Activated CD8-positive, alpha-beta T cell treated with anti-CD3 and anti-CD28 coated beads for 36 hours (primary cell): ENCODE data around the gene L3MBTL4. TPM values are rescaled to one million over a fixed set of nuclear protein-coding genes. Genes with fewer than 3 reads are reported as not detected.
"Not testable (repeated sequence)": the region's sequence is repeated elsewhere in the genome, so short reads cannot be mapped to it uniquely, and the experiment has no call there.

Source experiments
- ATAC-seq: fragments of 200-7000 bp; cut with Tn5 transposase; one replicate; pipeline ENCODE4 v1.10.0; 2021; ENCODE audit warnings: mild to moderate bottlenecking, moderate library complexity
- CTCF ChIA-PET: fragments of 350-600 bp; sonication (Branson Sonifier 250); formaldehyde crosslinking; loops from one replicate; lab custom pipeline; 2021; ENCODE audit warnings: antibody characterized with exemption; lab: Charles Lee
- POLR2A ChIA-PET: fragments of 350-600 bp; sonication (Branson Sonifier 250); formaldehyde crosslinking; loops from one replicate; lab custom pipeline; 2021; ENCODE audit warnings: antibody characterized with exemption; lab: Charles Lee
- DNase-seq: peaks from one replicate; pipeline ENCODE4 v3.0.0-alpha.2; 2020
- H3K27ac Mint-ChIP-seq: one replicate; pipeline ENCODE4 v1.8.0; 2021; ENCODE audit warnings: mild to moderate bottlenecking, mixed read lengths
- H3K27me3 Mint-ChIP-seq: one replicate; pipeline ENCODE4 v1.8.0; 2021; ENCODE audit warnings: mixed read lengths
- H3K36me3 Mint-ChIP-seq: one replicate; pipeline ENCODE4 v1.8.0; 2021; ENCODE audit warnings: low read depth, mixed read lengths
- H3K4me1 Mint-ChIP-seq: one replicate; pipeline ENCODE4 v1.8.0; 2021; ENCODE audit warnings: low read depth, mixed read lengths
- H3K4me3 Mint-ChIP-seq: one replicate; pipeline ENCODE4 v1.8.0; 2021; ENCODE audit warnings: mild to moderate bottlenecking, moderate library complexity, mixed read lengths
- H3K9me3 Mint-ChIP-seq: one replicate; pipeline ENCODE4 v1.8.0; 2021; ENCODE audit warnings: mixed read lengths
- CTCF ChIP-seq: fragments of 200-600 bp; IDR thresholded peaks from one replicate; pipeline ENCODE4 v1.8.0; 2022; ENCODE audit warnings: antibody characterized with exemption, mild to moderate bottlenecking
- intact Hi-C: fragments of 100-400 bp; cut with micrococcal nuclease; formaldehyde crosslinking; loops from one replicate; pipeline ENCODE4 v1.10.0; 2022
- total RNA-seq, 2 experiments: library from RNA; stranded (reverse); gene quantifications; one replicate each; pipeline ENCODE4 v1.2.3, GENCODE V29; 2021

The L3MBTL4 gene
- total RNA-seq, 2 experiments from 2014 or later = not detected

GRCh38 chr18:6389005-6389404 is 25.7 kb downstream of the L3MBTL4 start:
- H3K4me1 Mint-ChIP-seq = no peaks in the 10 kb centered on the region
- peaks cover 19% of the 10 kb centered on the region for H3K9me3 Mint-ChIP-seq
- ATAC-seq = no peak
- no peaks in the 10 kb centered on the region for H3K27me3 Mint-ChIP-seq
- intact Hi-C loops = no loop called here
- H3K27ac Mint-ChIP-seq = no peak overlapping the region
- POLR2A ChIA-PET = no interaction called here
- no peaks in the 10 kb centered on the region for H3K36me3 Mint-ChIP-seq
- no peak overlapping the region for H3K4me3 Mint-ChIP-seq
- no peak for TF ChIP-seq CTCF
- no peak for DNase-seq
- CTCF ChIA-PET = no interaction called here

- no peak for TF ChIP-seq CTCF
- intact Hi-C loops = no loop called here
- POLR2A ChIA-PET = interaction anchor here (0.7 kb wide), 1 partner anchor 313 kb away, joined by 3 read pairs; no protein-coding TSS in a partner anchor
- H3K9me3 Mint-ChIP-seq = peaks cover 5% of the 10 kb centered on the region
- ATAC-seq (no peak), DNase-seq (no peak)
- no peak overlapping the region for H3K27ac Mint-ChIP-seq
- H3K4me3 Mint-ChIP-seq = no peak overlapping the region
- H3K36me3 Mint-ChIP-seq = no peaks in the 10 kb centered on the region
- no peaks in the 10 kb centered on the region for H3K4me1 Mint-ChIP-seq
- H3K27me3 Mint-ChIP-seq = no peaks in the 10 kb centered on the region
- CTCF ChIA-PET = no interaction called here
Observed at GRCh38 chr18:6382963-6383362, 31.7 kb downstream of the L3MBTL4 start.

GRCh38 chr18:6377473-6377872 is 37.2 kb downstream of the L3MBTL4 start:
- H3K4me1 Mint-ChIP-seq, H3K27ac Mint-ChIP-seq, intact Hi-C loops: not testable (repeated sequence)

GRCh38 chr18:6376433-6377229 is 38.1 kb downstream of the L3MBTL4 start:
- H3K9me3 Mint-ChIP-seq = peaks cover 6% of the 10 kb centered on the region
- POLR2A ChIA-PET = no interaction called here
- CTCF ChIA-PET = no interaction called here

More at GRCh38 chr18:6377473-6377872, 37.2 kb downstream of the L3MBTL4 start:
- CTCF ChIA-PET, H3K4me3 Mint-ChIP-seq, H3K36me3 Mint-ChIP-seq, ATAC-seq, H3K9me3 Mint-ChIP-seq, DNase-seq, H3K27me3 Mint-ChIP-seq, POLR2A ChIA-PET: not testable (repeated sequence)

GRCh38 chr18:6374935-6375529 is 39.7 kb downstream of the L3MBTL4 start:
- H3K36me3 Mint-ChIP-seq = no peaks in the 10 kb centered on the region
- DNase-seq (no peak), ATAC-seq (no peak)
- CTCF ChIA-PET = no interaction called here
- no peaks in the 10 kb centered on the region for H3K4me1 Mint-ChIP-seq
- no peaks in the 10 kb centered on the region for H3K27me3 Mint-ChIP-seq
- TF ChIP-seq CTCF = no peak
- peaks cover 6% of the 10 kb centered on the region for H3K9me3 Mint-ChIP-seq
- intact Hi-C loops = no loop called here
- no peak overlapping the region for H3K4me3 Mint-ChIP-seq
- POLR2A ChIA-PET = interaction anchor here (0.6 kb wide), 1 partner anchor 153 kb away, joined by 3 read pairs; no protein-coding TSS in a partner anchor
- no peak overlapping the region for H3K27ac Mint-ChIP-seq

More at GRCh38 chr18:6376433-6377229, 38.1 kb downstream of the L3MBTL4 start:
- Mint-ChIP-seq H3K4me1 (no peaks in the 10 kb centered on the region), H3K4me3 (no peak overlapping the region), H3K27ac (no peak overlapping the region), H3K36me3 (no peaks in the 10 kb centered on the region), H3K27me3 (no peaks in the 10 kb centered on the region)
- ATAC-seq (no peak), DNase-seq (no peak)
- no peak for TF ChIP-seq CTCF
- intact Hi-C loops = no loop called here
